Rectal smooth muscle tissue (tissue), 1 donor: ENCODE data around the gene GRIK3.

Experiments
- H3K27ac ChIP-seq: one replicate; pipeline ENCODE4 v1.7.0; 2013; ENCODE audit warnings: low read depth, low read length, inconsistent platforms
- H3K27me3 ChIP-seq: one replicate; pipeline ENCODE4 v1.7.0; 2013; ENCODE audit warnings: low read length; ENCODE audit not compliant: control insufficient read depth, insufficient read depth
- H3K36me3 ChIP-seq: one replicate; pipeline ENCODE4 v1.7.0; 2013; ENCODE audit warnings: low read length; ENCODE audit not compliant: control insufficient read depth, insufficient read depth
- H3K4me1 ChIP-seq: one replicate; pipeline ENCODE4 v1.7.0; 2013; ENCODE audit warnings: low read length; ENCODE audit not compliant: control insufficient read depth, insufficient read depth
- H3K4me3 ChIP-seq: one replicate; pipeline ENCODE4 v1.7.0; 2013; ENCODE audit warnings: low read length
- H3K9ac ChIP-seq: one replicate; pipeline ENCODE4 v1.7.0; 2013; ENCODE audit warnings: low read length

The GRIK3 gene

GRCh38 chr1:36822648-36823047 is 211.7 kb downstream of the GRIK3 start:
- Histone ChIP-seq H3K27ac (no peak overlapping the region), H3K36me3 (no peaks in the 10 kb centered on the region), H3K9ac (no peak overlapping the region), H3K4me3 (no peak overlapping the region), H3K4me1 (no peaks in the 10 kb centered on the region), H3K27me3 (peaks cover 4% of the 10 kb centered on the region)

- Histone ChIP-seq H3K9ac (no peak overlapping the region), H3K4me3 (no peak overlapping the region), H3K36me3 (no peaks in the 10 kb centered on the region), H3K27ac (no peak overlapping the region), H3K27me3 (peaks cover 4% of the 10 kb centered on the region), H3K4me1 (no peaks in the 10 kb centered on the region)
These were observed 212.9 kb downstream of the GRIK3 start for GRCh38 chr1:36821386-36821785.

GRCh38 chr1:36818771-36819170 is 215.5 kb downstream of the GRIK3 start:
- no peaks in the 10 kb centered on the region for H3K36me3 ChIP-seq
- no peaks in the 10 kb centered on the region for H3K4me1 ChIP-seq
- no peaks in the 10 kb centered on the region for H3K27me3 ChIP-seq
- no peak overlapping the region for H3K9ac ChIP-seq
- H3K27ac ChIP-seq = no peak overlapping the region
- no peak overlapping the region for H3K4me3 ChIP-seq

- H3K4me1 ChIP-seq = no peaks in the 10 kb centered on the region
- no peaks in the 10 kb centered on the region for H3K27me3 ChIP-seq
- no peak overlapping the region for H3K4me3 ChIP-seq
- H3K36me3 ChIP-seq = no peaks in the 10 kb centered on the region
- no peak overlapping the region for H3K9ac ChIP-seq
- H3K27ac ChIP-seq = no peak overlapping the region
These were observed 218.0 kb downstream of the GRIK3 start for GRCh38 chr1:36816348-36816747.

- H3K36me3 ChIP-seq = no peaks in the 10 kb centered on the region
- no peak overlapping the region for H3K9ac ChIP-seq
- no peak overlapping the region for H3K27ac ChIP-seq
- H3K27me3 ChIP-seq = no peaks in the 10 kb centered on the region
- H3K4me1 ChIP-seq = no peaks in the 10 kb centered on the region
- no peak overlapping the region for H3K4me3 ChIP-seq
These were observed 219.5 kb downstream of the GRIK3 start for GRCh38 chr1:36814774-36815173.

GRCh38 chr1:36814083-36814482 is 220.2 kb downstream of the GRIK3 start:
- H3K27ac ChIP-seq = no peak overlapping the region
- H3K4me1 ChIP-seq = no peaks in the 10 kb centered on the region
- no peaks in the 10 kb centered on the region for H3K27me3 ChIP-seq
- no peaks in the 10 kb centered on the region for H3K36me3 ChIP-seq
- H3K9ac ChIP-seq = no peak overlapping the region
- no peak overlapping the region for H3K4me3 ChIP-seq

- Histone ChIP-seq H3K4me3 (no peak overlapping the region), H3K36me3 (no peaks in the 10 kb centered on the region), H3K9ac (no peak overlapping the region), H3K4me1 (no peaks in the 10 kb centered on the region), H3K27me3 (no peaks in the 10 kb centered on the region), H3K27ac (no peak overlapping the region)
These were observed 227.1 kb downstream of the GRIK3 start for GRCh38 chr1:36807262-36807661.

GRCh38 chr1:36805979-36806640 is 228.2 kb downstream of the GRIK3 start:
- Histone ChIP-seq H3K4me3 (no peak overlapping the region), H3K27ac (no peak overlapping the region), H3K4me1 (no peaks in the 10 kb centered on the region), H3K27me3 (no peaks in the 10 kb centered on the region), H3K9ac (no peak overlapping the region), H3K36me3 (no peaks in the 10 kb centered on the region)

GRCh38 chr1:36804669-36805314 is 229.5 kb downstream of the GRIK3 start:
- H3K4me1 ChIP-seq = no peaks in the 10 kb centered on the region
- H3K27ac ChIP-seq = no peak overlapping the region
- no peaks in the 10 kb centered on the region for H3K36me3 ChIP-seq
- no peak overlapping the region for H3K4me3 ChIP-seq
- no peaks in the 10 kb centered on the region for H3K27me3 ChIP-seq
- no peak overlapping the region for H3K9ac ChIP-seq

GRCh38 chr1:36803868-36804570 is 230.3 kb downstream of the GRIK3 start:
- no peak overlapping the region for H3K27ac ChIP-seq
- H3K4me3 ChIP-seq = no peak overlapping the region
- no peaks in the 10 kb centered on the region for H3K36me3 ChIP-seq
- H3K27me3 ChIP-seq = no peaks in the 10 kb centered on the region
- no peaks in the 10 kb centered on the region for H3K4me1 ChIP-seq
- no peak overlapping the region for H3K9ac ChIP-seq

GRCh38 chr1:36802018-36802417 is 232.3 kb downstream of the GRIK3 start:
- Histone ChIP-seq H3K27ac (no peak overlapping the region), H3K4me3 (no peak overlapping the region), H3K27me3 (no peaks in the 10 kb centered on the region), H3K36me3 (no peaks in the 10 kb centered on the region), H3K9ac (no peak overlapping the region), H3K4me1 (no peaks in the 10 kb centered on the region)

GRCh38 chr1:36797761-36798160 is 236.6 kb downstream of the GRIK3 start:
- Histone ChIP-seq H3K27ac (no peak overlapping the region), H3K4me3 (no peak overlapping the region), H3K36me3 (no peaks in the 10 kb centered on the region), H3K9ac (no peak overlapping the region), H3K27me3 (no peaks in the 10 kb centered on the region), H3K4me1 (no peaks in the 10 kb centered on the region)
